DMS 273 treated with DMSO at 0.1 percent for 48 hours (cell line): ENCODE results near the gene NCS1.

Experiments
- DNase-seq: peaks from one replicate; lab custom pipeline; 2025; lab: John Stamatoyannopoulos, UW

Gene NCS1

GRCh38 chr9:130213911-130214761 lies 41.9 kb downstream of the NCS1 start:
- DNase-seq, result no peak

DNA sequence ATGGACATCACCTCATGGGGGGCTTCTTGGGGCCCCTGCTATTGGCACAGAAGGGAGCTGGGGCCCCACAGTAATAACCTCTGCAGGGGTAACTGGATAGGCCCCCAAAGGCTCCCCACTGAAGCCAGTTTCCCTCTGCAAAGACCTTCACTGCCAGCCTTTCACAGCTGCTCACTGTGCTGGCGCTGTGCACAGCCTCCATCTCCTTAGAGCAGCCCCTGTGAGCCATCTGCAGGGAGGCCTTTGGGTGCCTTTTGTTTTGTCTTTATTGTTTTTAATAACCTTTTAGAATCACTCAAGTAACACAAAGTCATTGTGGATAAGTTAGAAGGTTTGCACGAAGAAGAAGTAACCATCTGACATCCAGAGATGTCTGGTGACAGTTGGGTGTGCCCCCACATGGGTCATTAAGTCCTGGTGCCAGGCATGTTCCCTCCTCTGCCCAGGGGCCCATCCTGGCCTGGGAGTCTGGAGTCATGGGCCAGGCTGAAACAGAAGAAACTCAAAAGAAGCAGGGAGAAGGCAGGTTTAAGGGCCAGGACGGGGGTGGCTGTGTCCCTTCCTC lies 42.7 kb downstream of the NCS1 start:
- DNase-seq, result no peak

DNA sequence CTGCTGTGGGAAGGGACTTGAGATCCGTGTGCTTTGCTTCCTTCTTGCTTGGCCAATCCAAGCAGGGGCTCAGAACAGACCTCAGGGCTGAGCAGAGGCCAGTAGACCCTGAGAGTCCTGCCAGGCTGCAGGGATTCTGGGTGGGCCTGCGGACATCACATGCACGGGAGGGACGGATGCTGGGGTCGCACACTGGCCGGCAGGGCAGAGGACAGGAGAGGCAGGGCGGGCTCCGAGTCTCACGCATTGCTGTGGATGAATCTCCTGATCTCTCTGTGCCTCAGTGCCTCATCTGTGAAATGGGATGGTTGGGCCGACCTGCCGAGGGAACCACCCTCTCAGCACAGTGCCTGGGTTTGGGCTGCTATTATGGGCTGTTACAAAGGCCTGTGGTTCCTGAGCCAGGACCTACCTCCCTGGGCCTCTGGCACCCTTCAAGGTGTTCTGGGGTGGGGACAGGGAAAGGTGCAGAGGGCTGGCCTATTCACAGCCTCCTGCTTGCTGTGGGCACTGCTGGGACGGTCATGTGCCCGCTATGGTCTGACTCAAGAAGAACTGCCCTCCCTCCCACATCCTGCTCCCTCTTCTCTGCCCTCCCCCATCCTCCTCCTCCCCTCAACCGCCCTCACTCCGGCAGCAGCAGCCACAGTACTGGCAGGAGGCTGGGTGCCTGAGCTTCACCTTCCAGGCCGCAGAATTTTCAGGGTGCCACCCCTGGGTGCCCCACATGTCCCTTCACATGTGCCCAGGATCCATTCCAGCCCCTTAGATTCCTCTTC lies 43.3 kb downstream of the NCS1 start:
- DNase-seq, result no peak

DNA sequence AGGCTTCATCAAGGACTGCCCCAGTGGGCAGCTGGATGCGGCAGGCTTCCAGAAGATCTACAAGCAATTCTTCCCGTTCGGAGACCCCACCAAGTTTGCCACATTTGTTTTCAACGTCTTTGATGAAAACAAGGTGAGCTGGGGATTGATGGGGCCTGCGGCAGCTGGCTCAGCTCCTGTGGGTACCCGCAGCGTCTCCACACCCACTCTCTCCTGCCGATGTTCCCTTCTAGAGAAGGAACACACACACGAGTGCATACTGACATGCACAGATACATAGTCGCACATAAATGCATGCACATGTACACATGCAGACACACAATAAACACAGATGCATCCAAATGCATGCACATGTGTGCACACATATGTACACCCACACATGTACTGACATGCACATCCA lies 45.6 kb downstream of the NCS1 start:
- DNase-seq, result no peak

DNA sequence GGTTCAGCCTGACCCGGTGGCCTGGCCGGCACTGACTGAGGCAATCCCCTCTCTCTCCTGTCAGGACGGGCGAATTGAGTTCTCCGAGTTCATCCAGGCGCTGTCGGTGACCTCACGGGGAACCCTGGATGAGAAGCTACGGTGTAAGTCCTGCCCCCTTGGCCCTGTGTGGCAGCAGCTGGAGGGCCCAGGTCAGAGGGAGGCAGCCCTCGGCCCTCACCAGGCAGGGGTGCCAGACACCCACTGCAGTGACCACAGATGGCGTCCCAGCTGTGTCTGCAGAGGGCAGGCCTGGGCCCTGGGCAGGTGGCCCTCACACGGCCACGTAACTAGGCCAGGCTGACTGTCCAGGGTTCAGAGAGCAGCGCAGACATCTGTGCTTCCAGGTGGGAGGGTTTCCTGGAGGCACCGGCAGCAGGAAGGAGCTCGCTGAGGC lies 47.5 kb downstream of the NCS1 start:
- no peak for DNase-seq

DNA sequence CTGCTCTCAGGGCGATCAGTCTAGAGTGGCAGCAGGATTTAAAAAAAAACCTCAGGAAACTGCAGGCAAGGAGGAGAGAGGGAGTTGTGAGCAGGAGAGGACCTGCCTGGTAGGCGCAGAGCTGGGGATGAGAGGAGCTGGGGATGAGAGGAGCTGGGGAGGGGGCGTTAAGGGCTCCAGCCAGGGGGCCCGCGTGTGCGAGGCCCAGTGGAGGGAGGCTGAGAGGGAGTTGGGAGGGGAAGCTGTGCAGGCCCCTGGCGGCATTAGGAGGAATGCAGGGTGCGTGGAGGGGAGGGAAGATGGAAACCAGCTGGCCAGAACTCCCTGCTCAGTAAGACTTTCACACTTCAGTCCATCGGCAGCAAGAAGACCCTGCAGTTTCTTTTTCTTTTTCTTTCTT lies 48.1 kb downstream of the NCS1 start:
- DNase-seq, result no peak

DNA sequence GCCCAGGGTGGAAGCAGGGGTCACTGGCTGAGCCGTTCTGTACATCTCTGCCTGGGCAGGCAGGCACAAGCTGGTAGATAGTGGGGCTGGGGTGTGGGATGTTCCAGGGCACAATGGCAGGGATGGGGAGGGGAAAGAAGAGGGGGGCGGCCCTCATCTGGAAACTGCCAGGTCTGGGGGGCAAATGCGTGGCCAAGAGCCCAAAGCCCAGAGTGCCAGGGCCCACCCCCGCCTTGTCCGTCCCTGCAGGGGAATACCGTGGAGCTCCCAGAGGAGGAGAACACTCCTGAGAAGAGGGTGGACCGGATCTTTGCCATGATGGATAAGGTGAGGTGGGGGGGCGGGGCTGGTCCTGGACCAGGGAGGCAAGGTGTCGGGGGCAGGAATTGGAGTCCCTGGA lies 50.6 kb downstream of the NCS1 start:
- DNase-seq, result no peak

DNA sequence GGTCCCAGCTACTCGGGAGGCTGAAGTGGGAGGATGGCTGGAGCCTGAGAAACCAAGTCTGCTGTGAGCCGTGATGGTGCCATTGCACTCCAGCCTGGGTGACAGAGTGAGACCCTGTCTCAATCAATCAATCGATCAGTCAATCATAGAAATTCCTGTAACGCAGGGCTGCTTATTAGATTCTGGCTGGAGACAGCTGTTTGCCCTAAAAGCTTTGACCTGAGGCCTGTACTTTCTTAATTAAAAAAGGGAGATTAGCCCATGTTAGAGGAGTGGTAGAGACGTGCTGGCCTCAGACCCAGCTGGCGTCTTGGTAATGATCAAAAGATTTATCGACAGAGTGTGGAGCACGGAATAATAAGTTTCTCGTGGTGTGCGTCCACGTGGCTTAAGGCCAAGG lies 52.9 kb downstream of the NCS1 start:
- no peak for DNase-seq

DNA sequence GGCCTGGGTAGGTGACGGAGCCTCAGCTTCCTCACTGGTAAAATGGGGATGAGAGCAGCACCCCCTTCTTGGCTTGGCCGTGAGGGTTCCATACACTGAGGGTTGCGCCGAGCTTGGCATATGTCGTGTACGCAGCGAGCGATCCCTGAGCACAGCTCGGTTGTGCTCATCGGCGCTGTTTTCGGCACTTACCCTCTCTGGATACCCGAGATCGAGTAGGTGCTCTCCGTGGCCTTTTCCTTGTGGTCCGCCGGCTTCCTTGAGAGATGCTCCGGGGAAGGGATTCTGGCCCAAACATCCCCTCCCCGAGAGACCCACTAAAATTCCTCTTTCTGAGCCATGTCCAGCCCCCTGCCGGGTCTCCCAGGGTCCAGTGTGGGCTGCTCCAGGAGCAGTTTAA lies 53.4 kb downstream of the NCS1 start:
- DNase-seq, result no peak

DNA sequence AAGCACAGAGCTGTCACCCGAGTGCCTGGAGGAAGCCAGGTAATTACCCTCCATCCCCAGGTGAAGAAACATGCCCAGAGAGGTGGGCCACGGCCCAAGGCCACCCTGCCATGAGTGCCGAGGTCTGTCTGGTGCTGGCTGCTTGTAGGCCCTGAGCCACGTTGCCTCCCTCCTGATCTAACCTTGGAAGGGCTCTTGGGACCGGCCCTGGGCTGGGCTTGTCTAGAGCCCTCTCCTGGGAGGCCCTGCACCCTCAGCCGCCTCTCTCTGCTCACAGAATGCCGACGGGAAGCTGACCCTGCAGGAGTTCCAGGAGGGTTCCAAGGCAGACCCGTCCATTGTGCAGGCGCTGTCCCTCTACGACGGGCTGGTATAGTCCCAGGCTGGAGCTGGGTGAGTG lies 53.9 kb downstream of the NCS1 start:
- no peak for DNase-seq

DNA sequence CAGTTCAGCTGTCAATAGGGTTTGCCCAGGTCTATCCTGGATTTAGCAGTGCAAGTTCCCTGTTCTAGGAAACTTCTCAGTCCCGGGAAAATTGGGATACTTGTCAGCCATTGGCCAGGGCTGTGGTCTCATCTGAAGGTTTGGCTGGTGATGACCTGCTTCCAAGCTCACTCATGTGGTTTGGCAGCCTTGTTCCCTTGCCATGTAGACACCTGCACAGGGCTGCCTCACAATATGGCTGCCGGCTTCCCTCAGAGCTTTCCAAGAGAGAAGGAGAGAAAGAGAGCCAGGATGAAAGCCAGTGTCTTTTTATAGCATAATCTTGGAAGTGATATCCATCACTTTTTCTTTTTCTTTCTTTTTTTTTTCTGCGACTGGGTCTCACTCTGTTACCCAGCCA lies 55.6 kb downstream of the NCS1 start:
- no peak for DNase-seq

DNA sequence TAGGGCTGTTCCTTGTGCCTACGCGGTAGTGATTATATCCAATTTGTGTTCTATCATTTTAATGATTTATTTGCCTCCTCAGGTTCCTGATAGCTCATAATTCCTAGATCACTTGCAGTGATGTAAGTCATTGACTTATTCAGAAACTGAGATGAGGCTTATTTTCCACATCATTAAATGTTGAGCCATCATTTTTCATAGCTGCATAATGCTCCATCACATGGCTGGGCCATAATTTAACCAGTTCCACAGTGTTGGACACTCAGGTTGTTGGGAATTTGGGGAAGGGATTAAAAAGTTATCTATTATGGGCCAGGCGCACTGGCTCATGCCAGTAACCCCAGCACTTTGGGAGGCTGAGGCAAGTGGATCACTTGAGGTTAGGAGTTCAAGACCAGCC lies 57.6 kb downstream of the NCS1 start:
- DNase-seq, result no peak

DNA sequence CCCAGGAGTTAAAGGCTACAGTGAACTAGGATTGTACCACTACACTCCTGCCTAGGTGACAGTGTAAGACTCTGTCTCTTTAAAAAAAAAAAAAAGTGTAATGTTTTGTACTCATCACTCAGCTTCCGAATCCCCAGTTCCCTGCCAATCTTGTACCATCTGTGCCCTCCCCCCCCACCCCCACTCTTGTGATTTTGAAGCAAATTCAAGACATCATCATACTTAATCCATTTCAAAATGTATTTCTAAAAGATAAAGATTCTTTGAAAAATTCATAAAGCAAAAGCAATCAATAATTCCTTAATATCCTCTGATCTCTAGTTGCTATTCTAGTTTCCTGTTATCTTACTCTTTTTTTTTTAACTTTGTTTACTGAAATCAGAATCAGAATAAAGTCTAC lies 58.4 kb downstream of the NCS1 start:
- no peak for DNase-seq

- no peak for DNase-seq
Observed at GRCh38 chr9:130232899-130233586, 60.8 kb downstream of the NCS1 start.

GRCh38 chr9:130233587-130233945 lies 61.4 kb downstream of the NCS1 start:
- no peak for DNase-seq

DNA sequence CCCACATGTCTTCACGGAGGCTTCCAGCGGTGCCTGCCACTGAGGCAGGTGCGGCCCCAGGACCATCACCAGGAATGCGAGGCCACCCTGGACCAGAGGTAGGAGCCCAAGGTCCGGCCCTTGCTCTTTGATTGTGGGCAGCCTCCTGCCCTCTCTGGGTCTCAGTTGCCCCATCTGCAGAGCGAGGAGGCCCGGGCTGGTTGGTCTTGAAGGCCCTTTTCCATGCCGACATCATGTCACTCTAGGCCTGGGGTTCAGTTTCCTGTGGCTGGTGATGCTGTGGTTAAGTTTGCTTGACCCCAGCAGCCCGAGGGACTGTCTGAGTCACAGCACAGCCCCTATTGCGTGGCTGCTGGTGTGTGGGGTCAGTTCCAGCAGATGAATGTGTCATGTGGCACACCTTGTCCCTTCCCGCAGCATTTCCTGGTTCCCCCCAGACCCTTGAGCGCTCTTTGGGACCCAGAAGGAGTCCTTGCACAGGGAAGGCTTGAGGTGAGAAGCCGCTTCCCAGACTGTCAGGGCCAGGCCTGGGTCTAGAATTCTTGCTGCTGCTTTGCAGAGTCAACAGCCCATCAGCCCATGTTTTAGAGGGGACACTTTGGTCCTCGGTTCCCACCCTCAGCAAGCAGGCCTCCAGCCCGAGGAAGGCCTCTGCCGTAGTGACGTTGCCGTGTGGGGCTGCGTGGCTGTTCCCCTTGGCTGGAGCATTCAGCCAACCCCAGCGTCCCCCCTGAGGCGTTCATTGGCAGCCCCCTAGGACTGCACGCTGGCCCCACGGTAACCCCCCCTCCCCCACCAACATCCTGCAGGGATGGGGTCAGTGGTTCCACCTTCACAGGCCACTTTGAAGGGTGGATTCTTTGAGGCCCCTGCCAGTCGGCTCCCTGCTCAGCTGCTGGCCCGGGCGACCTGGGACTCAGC lies 62.4 kb downstream of the NCS1 start:
- DNase-seq, result no peak

GRCh38 chr9:130235558-130236435 lies 63.6 kb downstream of the NCS1 start:
- no peak for DNase-seq

DNA sequence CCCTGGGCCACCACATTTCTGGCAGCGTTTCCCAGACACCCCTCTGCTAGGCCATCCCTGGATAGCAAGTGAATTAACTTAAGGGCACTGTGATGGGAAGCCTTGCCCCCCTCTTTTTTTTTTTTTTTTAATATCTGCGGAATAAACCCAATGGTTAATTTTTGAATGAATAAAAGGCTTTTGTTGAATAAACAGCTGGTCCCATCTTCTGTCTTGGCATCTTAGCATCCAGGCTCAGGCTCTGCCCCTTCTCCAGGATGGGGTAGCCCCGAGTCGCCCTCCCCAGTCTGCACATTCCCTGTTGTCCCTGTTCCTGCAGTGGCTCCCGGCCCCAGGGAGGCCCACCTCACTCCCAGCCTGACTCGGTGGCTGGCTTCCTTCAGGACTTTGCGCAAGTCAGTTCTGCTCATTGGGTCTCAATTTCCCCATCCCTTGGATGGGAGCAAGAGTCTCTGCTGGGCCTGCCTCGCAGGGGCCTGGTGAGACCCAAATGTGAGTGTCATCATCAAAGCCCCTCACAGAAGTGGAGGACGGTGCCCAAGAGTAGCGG lies 64.3 kb downstream of the NCS1 start:
- no peak for DNase-seq

- no peak for DNase-seq
Observed at GRCh38 chr9:130237076-130237475, 64.9 kb downstream of the NCS1 start.
